ENCODE measurements around the gene SEPTIN8.

Gene SEPTIN8

DNA sequence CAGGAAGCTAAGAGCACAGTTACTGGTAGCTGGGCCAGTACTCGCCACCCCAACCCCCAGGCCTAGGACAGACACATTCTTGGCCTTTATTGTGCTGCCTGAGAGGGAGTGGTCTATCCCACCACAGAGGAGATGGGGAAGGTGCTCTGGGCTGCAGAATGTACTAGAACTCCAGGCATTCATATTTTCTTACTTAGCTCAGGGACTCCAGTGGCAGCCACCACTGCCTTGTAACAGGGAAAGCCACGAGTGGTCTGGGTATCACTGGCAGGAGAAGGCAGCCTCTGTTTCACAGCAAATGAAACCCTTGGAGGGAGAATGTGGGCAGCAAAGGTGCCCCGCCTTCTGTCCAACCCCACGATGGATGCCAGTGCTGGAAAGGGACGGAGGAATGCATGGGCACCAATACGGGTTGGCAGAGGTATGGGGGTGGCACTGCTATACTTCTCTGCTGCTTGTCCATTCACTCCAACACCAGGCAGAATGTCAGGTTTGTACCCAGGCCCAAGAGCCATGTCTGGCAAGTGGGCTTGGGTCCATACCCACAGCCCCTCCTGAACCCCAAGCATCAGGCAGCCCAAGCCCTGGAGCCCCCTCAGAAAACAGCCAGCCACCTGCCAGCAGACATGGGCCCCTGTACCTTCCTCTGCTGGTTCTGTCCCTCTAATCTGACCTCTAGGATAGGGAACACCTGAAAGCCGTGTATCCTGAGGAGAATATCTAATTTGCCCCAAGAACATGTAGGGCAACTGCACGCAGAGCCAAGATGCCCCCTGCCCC is 4.6 kb downstream of the SEPTIN8 start:
- Histone ChIP-seq H3K4me3 (ENCODE audit: low read length in 2 of 2) (peak overlapping the region in 1 of 2 donors; percentile 8), H3K27ac (ENCODE audit: low read length) (no peak overlapping the region), H3K9ac (ENCODE audit: low read length in 2 of 2) (no peak overlapping the region)

DNA sequence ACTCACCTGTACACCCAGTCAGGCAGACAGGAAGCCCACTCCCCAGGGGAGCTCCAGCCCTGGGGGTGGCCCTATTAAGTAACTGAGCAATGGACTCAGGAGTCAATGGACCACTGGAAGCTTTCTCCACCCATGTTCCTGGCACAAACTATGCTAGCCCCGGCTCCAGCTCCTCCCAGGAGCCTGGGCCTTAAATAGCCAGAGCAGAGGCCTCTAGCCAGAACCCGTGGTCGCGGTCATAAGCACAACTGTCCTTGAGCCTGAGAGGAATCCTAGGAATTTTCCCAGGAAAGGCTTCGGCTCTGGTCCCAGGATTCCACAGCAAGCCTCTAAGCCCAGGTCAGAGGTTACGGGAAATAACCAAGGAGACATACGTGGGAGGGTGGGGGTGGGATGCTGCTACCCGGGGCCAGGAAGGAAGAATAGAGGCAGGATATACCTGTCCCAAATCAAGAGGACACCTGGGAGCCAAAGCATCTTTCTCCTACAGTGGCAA is 5.5 kb downstream of the SEPTIN8 start:
- H3K27ac ChIP-seq (ENCODE audit: low read length): no peak overlapping the region
- H3K4me3 ChIP-seq (ENCODE audit: low read length in 2 of 2): peak overlapping the region in 1 of 2 donors; percentile 22
- H3K9me3 ChIP-seq (ENCODE audit: control insufficient read depth in 2 of 2, low read length in 2 of 2): no peaks in the 10 kb centered on the region
- H3K27me3 ChIP-seq (ENCODE audit: control insufficient read depth in 1 of 2, insufficient read depth in 2 of 2, low read length in 2 of 2): no peaks in the 10 kb centered on the region
- H3K9ac ChIP-seq (ENCODE audit: low read length in 2 of 2): no peak overlapping the region
- peaks cover 61% of the 10 kb centered on the region for H3K4me1 ChIP-seq (ENCODE audit: control insufficient read depth, insufficient read depth, low read length)
- H3K36me3 ChIP-seq (ENCODE audit: control insufficient read depth in 2 of 2, insufficient read depth in 2 of 2, low read length in 2 of 2): no peaks in the 10 kb centered on the region

More for the DNA sequence above, 4.6 kb downstream of the SEPTIN8 start:
- Histone ChIP-seq H3K9me3 (ENCODE audit: control insufficient read depth in 2 of 2, low read length in 2 of 2) (no peaks in the 10 kb centered on the region), H3K4me1 (ENCODE audit: control insufficient read depth, insufficient read depth, low read length) (peaks cover 63% of the 10 kb centered on the region), H3K36me3 (ENCODE audit: control insufficient read depth in 2 of 2, insufficient read depth in 2 of 2, low read length in 2 of 2) (no peaks in the 10 kb centered on the region), H3K27me3 (ENCODE audit: control insufficient read depth in 1 of 2, insufficient read depth in 2 of 2, low read length in 2 of 2) (no peaks in the 10 kb centered on the region)

DNA sequence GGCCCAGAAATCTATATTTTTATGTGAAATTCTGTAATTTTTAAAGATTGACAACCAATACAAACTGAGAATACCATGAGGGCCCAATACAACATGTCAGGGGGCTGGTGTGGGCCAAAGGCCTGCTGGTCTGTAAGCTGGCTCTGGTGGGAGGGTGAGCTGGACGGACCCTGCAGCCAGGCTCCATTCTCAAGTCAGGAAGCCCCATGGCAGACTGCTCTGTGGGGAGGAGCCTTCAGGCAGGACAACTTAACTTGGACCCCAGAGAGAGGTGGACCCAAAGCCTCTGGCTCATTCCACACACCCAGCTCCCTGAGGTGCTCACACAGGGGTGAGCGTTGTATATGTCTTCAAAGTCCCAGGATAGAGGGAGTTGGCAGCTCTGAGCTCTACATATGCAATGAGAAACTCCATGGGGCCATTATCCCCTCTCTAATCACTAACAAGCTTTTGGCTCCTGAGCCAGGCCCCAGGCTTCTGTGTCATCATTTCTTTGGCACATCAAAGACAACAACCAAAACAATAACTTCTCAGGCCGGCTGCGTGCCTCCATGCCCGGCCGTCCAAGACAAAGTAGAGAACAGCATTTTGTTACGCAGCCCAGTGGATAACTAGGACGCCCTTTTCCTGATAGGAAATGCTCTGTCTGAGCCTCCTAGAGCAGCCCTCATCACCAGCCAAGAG is 6.4 kb downstream of the SEPTIN8 start:
- Histone ChIP-seq H3K36me3 (ENCODE audit: control insufficient read depth in 2 of 2, insufficient read depth in 2 of 2, low read length in 2 of 2) (no peaks in the 10 kb centered on the region), H3K4me1 (ENCODE audit: control insufficient read depth, insufficient read depth, low read length) (peaks cover 59% of the 10 kb centered on the region), H3K4me3 (ENCODE audit: low read length in 2 of 2) (no peak overlapping the region), H3K9ac (ENCODE audit: low read length in 2 of 2) (no peak overlapping the region), H3K9me3 (ENCODE audit: control insufficient read depth in 2 of 2, low read length in 2 of 2) (no peaks in the 10 kb centered on the region), H3K27me3 (ENCODE audit: control insufficient read depth in 1 of 2, insufficient read depth in 2 of 2, low read length in 2 of 2) (no peaks in the 10 kb centered on the region), H3K27ac (ENCODE audit: low read length) (no peak overlapping the region)

DNA sequence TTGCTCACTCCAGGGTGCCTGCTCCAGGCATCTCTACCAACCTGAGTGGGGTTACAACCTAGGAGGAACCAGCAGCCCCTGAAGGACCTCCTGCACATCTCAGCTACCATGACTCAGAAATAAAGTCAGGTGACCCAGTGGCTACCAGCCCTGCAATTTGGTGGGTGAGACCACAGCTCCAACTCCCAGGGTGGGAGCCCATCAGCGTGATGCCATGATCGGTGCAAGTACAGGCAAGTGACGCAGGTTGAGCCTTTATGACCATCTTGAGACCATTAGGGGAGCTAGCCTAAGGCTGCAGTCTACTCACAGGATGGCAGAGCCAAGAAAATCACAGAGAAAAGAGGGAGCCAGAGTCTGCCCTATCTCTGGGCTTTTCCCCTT is 8.6 kb downstream of the SEPTIN8 start:
- H3K27me3 ChIP-seq (ENCODE audit: control insufficient read depth in 1 of 2, insufficient read depth in 2 of 2, low read length in 2 of 2): no peaks in the 10 kb centered on the region
- H3K36me3 ChIP-seq (ENCODE audit: control insufficient read depth in 2 of 2, insufficient read depth in 2 of 2, low read length in 2 of 2): peaks cover 6 to 7% of the 10 kb centered on the region in 2 donors
- H3K9me3 ChIP-seq (ENCODE audit: control insufficient read depth in 2 of 2, low read length in 2 of 2): no peaks in the 10 kb centered on the region
- peaks cover 44% of the 10 kb centered on the region for H3K4me1 ChIP-seq (ENCODE audit: control insufficient read depth, insufficient read depth, low read length)
- H3K27ac ChIP-seq (ENCODE audit: low read length): no peak overlapping the region
- H3K4me3 ChIP-seq (ENCODE audit: low read length in 2 of 2): no peak overlapping the region
- no peak overlapping the region for H3K9ac ChIP-seq (ENCODE audit: low read length in 2 of 2)

DNA sequence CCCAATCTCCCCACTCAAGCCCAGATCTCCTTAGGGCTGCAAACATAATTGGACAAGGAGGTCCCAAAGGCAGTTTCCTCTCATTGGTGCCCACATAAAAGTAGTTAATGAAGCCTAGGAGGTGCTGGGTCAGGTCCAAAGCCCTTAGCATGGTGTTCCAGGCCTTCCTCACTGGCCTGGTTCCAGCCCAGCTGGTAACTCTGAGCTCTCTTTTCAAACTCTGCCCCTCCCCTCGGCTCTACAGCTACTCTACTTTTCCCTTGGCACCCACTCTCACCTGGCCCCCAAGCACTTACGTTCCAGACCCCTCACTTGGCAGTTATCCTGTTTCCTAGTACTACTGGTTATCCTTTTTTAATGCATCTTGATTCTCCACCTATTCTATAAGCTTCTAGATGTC is 9.9 kb downstream of the SEPTIN8 start:
- Histone ChIP-seq H3K27me3 (ENCODE audit: control insufficient read depth in 1 of 2, insufficient read depth in 2 of 2, low read length in 2 of 2) (no peaks in the 10 kb centered on the region), H3K9ac (ENCODE audit: low read length in 2 of 2) (no peak overlapping the region), H3K9me3 (ENCODE audit: control insufficient read depth in 2 of 2, low read length in 2 of 2) (no peaks in the 10 kb centered on the region), H3K36me3 (ENCODE audit: control insufficient read depth in 2 of 2, insufficient read depth in 2 of 2, low read length in 2 of 2) (peaks cover 6 to 10% of the 10 kb centered on the region in 2 donors), H3K4me1 (ENCODE audit: control insufficient read depth, insufficient read depth, low read length) (peaks cover 32% of the 10 kb centered on the region), H3K27ac (ENCODE audit: low read length) (no peak overlapping the region), H3K4me3 (ENCODE audit: low read length in 2 of 2) (no peak overlapping the region)

DNA sequence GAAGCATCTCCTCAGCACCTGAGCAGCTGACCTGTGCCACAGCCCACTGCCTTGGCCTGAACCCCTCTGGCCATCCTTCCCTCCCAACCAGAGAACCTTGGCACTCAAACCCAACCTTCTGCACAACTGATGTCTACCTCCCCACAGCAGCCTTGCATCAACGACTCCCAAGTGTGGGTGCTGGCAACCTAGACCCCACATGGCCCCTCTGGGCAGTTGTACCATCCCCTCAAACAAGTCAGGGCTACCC is 10.3 kb downstream of the SEPTIN8 start:
- no peaks in the 10 kb centered on the region for H3K9me3 ChIP-seq (ENCODE audit: control insufficient read depth in 2 of 2, low read length in 2 of 2)
- H3K27ac ChIP-seq (ENCODE audit: low read length): no peak overlapping the region
- H3K27me3 ChIP-seq (ENCODE audit: control insufficient read depth in 1 of 2, insufficient read depth in 2 of 2, low read length in 2 of 2): no peaks in the 10 kb centered on the region
- no peak overlapping the region for H3K9ac ChIP-seq (ENCODE audit: low read length in 2 of 2)
- peaks cover 32% of the 10 kb centered on the region for H3K4me1 ChIP-seq (ENCODE audit: control insufficient read depth, insufficient read depth, low read length)
- H3K4me3 ChIP-seq (ENCODE audit: low read length in 2 of 2): no peak overlapping the region
- peaks cover 6 to 13% of the 10 kb centered on the region in 2 donors for H3K36me3 ChIP-seq (ENCODE audit: control insufficient read depth in 2 of 2, insufficient read depth in 2 of 2, low read length in 2 of 2)

DNA sequence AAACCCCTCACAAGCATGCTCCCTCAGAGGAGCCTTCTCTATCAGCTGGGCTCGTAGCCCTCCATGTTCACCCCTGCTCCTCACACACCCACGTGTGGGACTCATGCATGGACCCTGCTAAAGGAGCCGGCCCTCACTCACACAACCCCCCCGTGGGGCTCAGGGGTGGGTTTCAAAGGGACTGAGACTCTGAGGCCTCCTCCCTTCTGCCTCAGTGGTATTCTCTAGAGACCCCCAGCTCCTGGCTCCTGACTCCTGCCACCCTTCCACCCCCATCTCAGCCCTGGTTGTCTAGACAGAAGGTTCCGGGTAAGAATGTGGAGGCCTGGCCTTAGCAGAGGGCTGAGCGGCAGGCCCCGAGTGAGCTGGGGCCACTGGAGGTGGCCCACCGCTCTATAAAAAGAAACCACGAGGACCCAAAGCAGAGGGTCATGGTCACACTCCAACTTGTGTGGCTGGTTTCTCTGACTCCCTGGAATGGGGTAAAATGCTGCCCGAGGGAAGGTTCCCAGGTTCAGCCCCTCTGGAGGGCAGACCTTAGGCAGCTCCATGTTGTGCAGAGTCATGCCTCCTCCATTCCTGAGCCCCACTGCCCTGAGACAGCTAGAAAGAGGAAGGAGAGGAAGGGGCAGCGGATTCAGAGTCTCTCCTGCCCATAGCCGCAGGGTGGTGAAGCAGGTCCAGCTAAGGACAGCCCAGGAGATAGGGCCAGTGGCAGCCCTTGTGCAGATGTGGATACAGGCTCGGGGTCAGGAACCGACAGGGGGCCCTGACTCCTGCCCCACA is 10.8 kb downstream of the SEPTIN8 start:
- Histone ChIP-seq H3K4me1 (ENCODE audit: control insufficient read depth, insufficient read depth, low read length) (peaks cover 30% of the 10 kb centered on the region), H3K9ac (ENCODE audit: low read length in 2 of 2) (no peak overlapping the region), H3K27me3 (ENCODE audit: control insufficient read depth in 1 of 2, insufficient read depth in 2 of 2, low read length in 2 of 2) (no peaks in the 10 kb centered on the region), H3K4me3 (ENCODE audit: low read length in 2 of 2) (no peak overlapping the region), H3K27ac (ENCODE audit: low read length) (no peak overlapping the region), H3K36me3 (ENCODE audit: control insufficient read depth in 2 of 2, insufficient read depth in 2 of 2, low read length in 2 of 2) (peaks cover 12 to 18% of the 10 kb centered on the region in 2 donors), H3K9me3 (ENCODE audit: control insufficient read depth in 2 of 2, low read length in 2 of 2) (no peaks in the 10 kb centered on the region)

DNA sequence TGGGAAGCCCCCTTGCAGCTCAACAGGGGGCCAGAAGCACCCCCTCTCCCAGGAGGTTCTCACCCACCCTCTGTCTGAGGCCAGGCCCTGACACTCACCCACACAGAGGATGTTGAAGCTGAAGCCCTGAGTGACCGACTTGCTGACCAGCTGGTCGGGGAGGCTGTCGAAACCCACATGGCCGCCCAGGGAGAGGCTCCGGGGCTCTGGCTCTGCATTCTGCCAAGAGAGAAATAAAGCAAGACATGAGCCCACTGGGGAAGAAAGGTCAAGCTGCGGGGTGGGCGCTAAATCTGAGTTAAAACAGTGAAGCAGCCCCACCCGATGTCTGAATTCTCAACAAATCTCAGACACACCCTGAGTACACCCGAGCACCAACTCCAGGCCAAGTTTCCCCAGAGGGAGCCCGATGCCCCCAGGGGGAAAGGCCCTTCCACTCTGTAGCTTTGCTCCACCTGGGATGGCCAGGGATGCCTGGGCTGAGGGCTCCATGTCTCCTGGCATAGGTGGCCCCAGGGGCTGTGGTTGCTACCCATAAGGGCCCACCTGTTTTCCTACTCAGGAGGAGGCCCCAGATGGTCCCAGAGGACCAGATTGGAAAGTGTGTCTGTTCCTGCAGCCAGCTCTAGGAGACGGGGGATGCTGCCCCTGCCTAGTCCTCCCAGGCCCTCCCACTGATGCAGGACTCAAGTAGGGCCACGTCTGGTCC is 11.6 kb downstream of the SEPTIN8 start:
- H3K9me3 ChIP-seq (ENCODE audit: control insufficient read depth in 2 of 2, low read length in 2 of 2): no peaks in the 10 kb centered on the region
- no peak overlapping the region for H3K9ac ChIP-seq (ENCODE audit: low read length in 2 of 2)
- H3K27me3 ChIP-seq (ENCODE audit: control insufficient read depth in 1 of 2, insufficient read depth in 2 of 2, low read length in 2 of 2): no peaks in the 10 kb centered on the region
- peaks cover 24% of the 10 kb centered on the region for H3K4me1 ChIP-seq (ENCODE audit: control insufficient read depth, insufficient read depth, low read length)
- no peak overlapping the region for H3K27ac ChIP-seq (ENCODE audit: low read length)
- peaks cover 16 to 24% of the 10 kb centered on the region in 2 donors for H3K36me3 ChIP-seq (ENCODE audit: control insufficient read depth in 2 of 2, insufficient read depth in 2 of 2, low read length in 2 of 2)
- no peak overlapping the region for H3K4me3 ChIP-seq (ENCODE audit: low read length in 2 of 2)

DNA sequence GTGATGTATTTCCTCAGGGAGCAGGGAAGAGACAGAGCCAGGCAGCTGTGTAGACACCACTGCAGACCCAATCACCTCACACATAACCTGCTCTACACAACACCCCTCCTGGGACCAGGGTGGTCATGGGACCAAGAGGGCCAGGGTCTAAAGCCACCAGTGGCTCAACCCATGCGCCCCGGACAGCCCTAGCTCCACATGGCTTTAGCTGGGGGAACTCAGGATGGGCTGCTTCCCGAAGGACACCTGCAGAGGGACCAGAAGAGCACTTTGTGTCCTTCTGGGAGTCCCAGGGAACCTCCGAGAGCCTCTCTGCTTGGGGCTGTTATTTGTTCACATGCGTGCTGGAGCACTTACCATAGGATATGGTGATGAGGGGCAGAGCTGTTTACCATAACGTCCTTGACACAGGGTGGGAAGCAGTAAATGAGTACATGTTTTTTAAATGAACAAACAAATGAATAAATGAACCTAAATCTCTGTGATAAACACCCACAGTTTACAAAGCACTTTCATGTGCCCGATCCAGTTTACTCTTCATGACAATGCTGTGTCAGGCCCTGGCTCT is 12.3 kb downstream of the SEPTIN8 start:
- Histone ChIP-seq H3K4me3 (ENCODE audit: low read length in 2 of 2) (no peak overlapping the region), H3K9me3 (ENCODE audit: control insufficient read depth in 2 of 2, low read length in 2 of 2) (no peaks in the 10 kb centered on the region), H3K4me1 (ENCODE audit: control insufficient read depth, insufficient read depth, low read length) (peaks cover 22% of the 10 kb centered on the region), H3K27ac (ENCODE audit: low read length) (no peak overlapping the region), H3K9ac (ENCODE audit: low read length in 2 of 2) (no peak overlapping the region), H3K27me3 (ENCODE audit: control insufficient read depth in 1 of 2, insufficient read depth in 2 of 2, low read length in 2 of 2) (no peaks in the 10 kb centered on the region), H3K36me3 (ENCODE audit: control insufficient read depth in 2 of 2, insufficient read depth in 2 of 2, low read length in 2 of 2) (peaks cover 16 to 28% of the 10 kb centered on the region in 2 donors)

DNA sequence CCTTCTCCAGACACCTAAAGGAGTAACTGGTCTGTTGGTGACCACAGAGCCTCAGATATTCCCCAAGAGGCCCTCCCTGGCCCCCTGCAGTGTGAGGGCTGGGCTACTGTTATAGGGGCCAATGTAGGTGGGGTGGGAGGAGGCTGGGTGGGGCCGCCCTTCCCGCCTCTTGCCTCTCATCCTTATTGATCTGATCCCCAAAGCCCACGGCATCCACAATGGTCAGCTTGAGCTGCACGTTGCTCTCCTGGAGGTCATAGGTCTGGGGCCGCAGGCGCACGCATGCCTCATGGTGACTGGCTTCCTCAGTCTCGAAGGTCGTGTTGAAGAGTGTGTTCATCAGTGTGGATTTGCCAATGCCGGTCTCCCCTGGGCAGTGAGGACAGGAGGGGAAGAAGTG is 13.0 kb downstream of the SEPTIN8 start:
- Histone ChIP-seq H3K9me3 (ENCODE audit: control insufficient read depth in 2 of 2, low read length in 2 of 2) (no peaks in the 10 kb centered on the region), H3K27me3 (ENCODE audit: control insufficient read depth in 1 of 2, insufficient read depth in 2 of 2, low read length in 2 of 2) (no peaks in the 10 kb centered on the region), H3K36me3 (ENCODE audit: control insufficient read depth in 2 of 2, insufficient read depth in 2 of 2, low read length in 2 of 2) (peaks cover 16 to 34% of the 10 kb centered on the region in 2 donors), H3K4me3 (ENCODE audit: low read length in 2 of 2) (no peak overlapping the region), H3K4me1 (ENCODE audit: control insufficient read depth, insufficient read depth, low read length) (peaks cover 19% of the 10 kb centered on the region), H3K27ac (ENCODE audit: low read length) (no peak overlapping the region), H3K9ac (ENCODE audit: low read length in 2 of 2) (no peak overlapping the region)
